HCT116 (cell line): ENCODE measurements around the gene RBM14. TPM values are rescaled to one million over a fixed set of nuclear protein-coding genes. Genes with fewer than 3 reads are reported as not detected.

ENCODE experiments used
- ATAC-seq: fragments of 200-7000 bp; cut with Tn5 transposase; 2 replicates; pipeline ENCODE4 v1.9.1; 2020; ENCODE audit warnings: mild to moderate bottlenecking, moderate library complexity
- BruUV-seq: library from RNA; stranded (reverse); fragments of 400-500 nt; replicated peaks from 2 replicates; lab custom pipeline; 2021; lab: Mats Ljungman, UMichigan
- CTCF ChIA-PET: fragments of 300-600 bp; sonication (Branson Sonifier 250); formaldehyde crosslinking; loops from one replicate; lab custom pipeline; 2021; ENCODE audit warnings: antibody characterized with exemption; lab: Charles Lee
- POLR2A ChIA-PET: fragments of 300-600, 350-600 bp; sonication (Branson Sonifier 250); formaldehyde crosslinking; loops from one replicate; lab custom pipeline; 2021; ENCODE audit warnings: antibody characterized with exemption; lab: Charles Lee
- RAD21 ChIA-PET, 2 experiments: fragments of 300-600 bp; sonication (Branson Sonifier 250); formaldehyde crosslinking; loops; one replicate each; lab custom pipeline; 2023; ENCODE audit warnings: low total read pairs in 2 of 2; ENCODE audit not compliant: uncharacterized antibody in 2 of 2, unreplicated experiment in 2 of 2, low non-redundant PET in 1 of 2; lab: Charles Lee
- DNase-seq: peaks from one replicate; pipeline ENCODE4 v3.0.0-alpha.2; 2010; ENCODE audit warnings: low read depth, low spot score
- H2AFZ ChIP-seq: fragments of 200-600 bp; shearing (Covaris generic), sonication (generic); 2 replicates; pipeline ENCODE4 v1.6.1; 2017; ENCODE audit warnings: low read depth, mixed run types, mixed read lengths, antibody characterized with exemption, low read length; ENCODE audit not compliant: poor library complexity, severe bottlenecking
- H3K27ac ChIP-seq: 2 replicates; pipeline ENCODE4 v1.5.1; 2012; ENCODE audit warnings: low read depth, low read length
- H3K27me3 ChIP-seq: fragments of 200-600 bp; sonication (generic); 2 replicates; pipeline ENCODE4 v1.6.1; 2016; ENCODE audit warnings: mixed run types, low read length, mixed read lengths; ENCODE audit not compliant: insufficient read depth
- H3K36me3 ChIP-seq, 2 experiments: fragments of 200-500 bp in 1 of 2; fragments of 200-600 bp in 1 of 2; sonication (Bioruptor generic) in 1 of 2; sonication (generic) in 1 of 2; 2 replicates each; pipeline versions ENCODE4 v1.5.1 to v1.6.1; 2014 to 2016; ENCODE audit warnings: low read length in 2 of 2, inconsistent platforms in 1 of 2, mixed read lengths in 1 of 2, mixed run types in 1 of 2; ENCODE audit not compliant: insufficient read depth in 2 of 2, control insufficient read depth in 1 of 2
- H3K4me1 ChIP-seq, 2 experiments: fragments of 200-600 bp in 1 of 2; sonication (generic) in 1 of 2; 2 replicates each; pipeline versions ENCODE4 v1.5.1 to v1.6.1; 2012 to 2017; ENCODE audit warnings: low read length in 2 of 2, inconsistent platforms in 1 of 2, mild to moderate bottlenecking in 1 of 2, mixed read lengths in 1 of 2, mixed run types in 1 of 2, moderate library complexity in 1 of 2; ENCODE audit not compliant: insufficient read depth in 2 of 2, control insufficient read depth in 1 of 2
- H3K4me2 ChIP-seq: fragments of 200-600 bp; sonication (generic); 2 replicates; pipeline ENCODE4 v1.6.1; 2017; ENCODE audit warnings: mixed run types, low read length, mixed read lengths
- H3K4me3 ChIP-seq, 2 experiments: fragments of 200-600 bp in 1 of 2; sonication (generic) in 1 of 2; replicated peaks in 1 of 2; 2 replicates each; pipeline ENCODE4 v1.5.1; 2011 to 2016; ENCODE audit warnings: low read length in 2 of 2, control low read depth in 1 of 2, low read depth in 1 of 2, mild to moderate bottlenecking in 1 of 2, mixed read lengths in 1 of 2, mixed run types in 1 of 2
- H3K79me2 ChIP-seq: fragments of 200-600 bp; sonication (generic); 2 replicates; pipeline ENCODE4 v1.6.1; 2017; ENCODE audit warnings: mild to moderate bottlenecking, mixed run types, low read length, moderate library complexity, mixed read lengths; ENCODE audit not compliant: insufficient read depth
- H3K9ac ChIP-seq: fragments of 200-600 bp; sonication (generic); 2 replicates; pipeline ENCODE4 v1.6.1; 2016; ENCODE audit warnings: low read length, mixed read lengths
- H3K9me2 ChIP-seq: fragments of 200-600 bp; sonication (generic), shearing (Covaris generic); 2 replicates; pipeline ENCODE4 v1.6.1; 2017; ENCODE audit warnings: mixed run types, mild to moderate bottlenecking, moderate library complexity; ENCODE audit not compliant: insufficient read depth
- H3K9me3 ChIP-seq, 2 experiments: fragments of 200-500 bp in 1 of 2; fragments of 200-600 bp in 1 of 2; sonication (Bioruptor generic) in 1 of 2; sonication (generic) in 1 of 2; 2 replicates each; pipeline ENCODE4 v1.6.1; 2014 to 2017; ENCODE audit warnings: low read length in 2 of 2, mixed read lengths in 2 of 2, inconsistent platforms in 1 of 2, low read depth in 1 of 2, mild to moderate bottlenecking in 1 of 2, mixed run types in 1 of 2, moderate library complexity in 1 of 2; ENCODE audit not compliant: control insufficient read depth in 1 of 2, insufficient read depth in 1 of 2
- H4K20me1 ChIP-seq: fragments of 200-600 bp; sonication (generic), shearing (Covaris generic); 2 replicates; pipeline ENCODE4 v1.6.1; 2017; ENCODE audit warnings: mixed run types, mild to moderate bottlenecking, moderate library complexity; ENCODE audit not compliant: insufficient read depth
- CEBPB ChIP-seq: IDR thresholded peaks from 2 replicates; pipeline ENCODE4 v1.6.1; 2012; ENCODE audit warnings: low read depth
- ELF1 ChIP-seq: IDR thresholded peaks from 2 replicates; pipeline ENCODE4 v1.6.1; 2012; ENCODE audit warnings: low read depth, borderline replicate concordance
- FOSL1 ChIP-seq: IDR thresholded peaks from 2 replicates; pipeline ENCODE4 v1.6.1; 2012; ENCODE audit warnings: low read depth
- JUND ChIP-seq: IDR thresholded peaks from 2 replicates; pipeline ENCODE4 v1.6.1; 2012
- MAX ChIP-seq: IDR thresholded peaks from 2 replicates; pipeline ENCODE4 v1.6.1; 2012
- POLR2AphosphoS5 ChIP-seq: IDR thresholded peaks from 2 replicates; pipeline ENCODE4 v1.6.1; 2011; ENCODE audit warnings: mild to moderate bottlenecking, low read depth, low read length, moderate library complexity
- SIN3A ChIP-seq: IDR thresholded peaks from 2 replicates; pipeline ENCODE4 v1.6.1; 2012; ENCODE audit warnings: low read depth
- ZNF274 ChIP-seq: fragments of 200-500 bp; sonication (Bioruptor generic); IDR thresholded peaks from 2 replicates; pipeline ENCODE4 v1.6.1; 2014; ENCODE audit warnings: mild to moderate bottlenecking, low read depth, low read length, inconsistent platforms
- intact Hi-C: fragments of 100-400 bp; cut with micrococcal nuclease; formaldehyde crosslinking; loops from 2 replicates; pipeline ENCODE4 v1.10.0; 2022
- total RNA-seq: library from RNA; stranded (reverse); gene quantifications from one replicate; pipeline ENCODE4 v1.2.1, GENCODE V29; 2021; ENCODE audit not compliant: unreplicated experiment

RBM14 gene
- total RNA-seq, 1 experiment from 2014 or later = 95.3 TPM

GRCh38 chr11:66607126-66607834 is 9.2 kb upstream of the RBM14 start:
- H3K4me3 ChIP-seq = no peak overlapping the region
- no peaks in the 10 kb centered on the region; a peak in 2 of 4 replicates for H3K36me3 ChIP-seq
- ChIA-PET RAD21 (no interaction called here), POLR2A (interaction anchor here (0.7 kb wide), 1 partner anchor 11 kb away, joined by 3 read pairs; no protein-coding TSS in a partner anchor), CTCF (no interaction called here)
- intact Hi-C loops = no loop called here
- no peaks in the 10 kb centered on the region for H3K9me2 ChIP-seq
- H3K4me2 ChIP-seq = no peak overlapping the region
- no peaks in the 10 kb centered on the region for H3K27me3 ChIP-seq
- no peak overlapping the region for H2AFZ ChIP-seq
- no peak for DNase-seq
- peak overlapping the region; percentile 12; the same call in 1 of the 2 replicates for H3K27ac ChIP-seq
- H3K9ac ChIP-seq = no peak overlapping the region
- H3K9me3 ChIP-seq = no peaks in the 10 kb centered on the region
- H4K20me1 ChIP-seq = no peaks in the 10 kb centered on the region
- no TSS peak for BruUV-seq
- ATAC-seq = no peak
- H3K79me2 ChIP-seq = no peaks in the 10 kb centered on the region
- H3K4me1 ChIP-seq = peaks cover 2 to 6% of the 10 kb centered on the region in 2 experiments; a peak in 2 of 4 replicates
- TF ChIP-seq ZNF274 (no peak), MAX (no peak), CEBPB (no peak), FOSL1 (no peak), SIN3A (no peak), JUND (no peak), POLR2AphosphoS5 (no peak), ELF1 (no peak)
